Lower leg skin (tissue), 3 donors: Measurements from ENCODE around the gene SCAF4.

ENCODE experiments used
- CTCF ChIP-seq, 3 donors: fragments of 450-650 bp; IDR thresholded peaks; one replicate each; pipeline ENCODE4 v1.5.1; 2016; ENCODE audit warnings: antibody characterized with exemption in 3 of 3, mild to moderate bottlenecking in 3 of 3, moderate library complexity in 2 of 3
- POLR2A ChIP-seq, 2 donors: fragments of 450-650 bp; IDR thresholded peaks; one replicate each; pipeline ENCODE4 v1.6.1; 2016 to 2017; ENCODE audit warnings: antibody characterized with exemption in 2 of 2, mild to moderate bottlenecking in 1 of 2, moderate library complexity in 1 of 2

- TF ChIP-seq CTCF (IDR thresholded peaks at IDR 0.05) (no peak), POLR2A (IDR thresholded peaks at IDR 0.05) (no peak)
Observed at GRCh38 chr21:31684918-31685317, 47.0 kb downstream of the SCAF4 start.
